Mammary epithelial cell (primary cell): Measurements from ENCODE around the gene SCN8A.

Source experiments
- EZH2 ChIP-seq: IDR thresholded peaks from 2 replicates; pipeline ENCODE4 v1.6.1; 2012; ENCODE audit warnings: low read length, inconsistent platforms, borderline replicate concordance
- TF ChIP-seq, protein P1 (sequence below), 2 donors: IDR thresholded peaks in 1 of 2; conservative IDR thresholded peaks in 1 of 2; 2 replicates each; pipeline ENCODE4 v1.5.1; 2011 to 2012; ENCODE audit warnings: inconsistent platforms in 2 of 2, low read length in 2 of 2, mild to moderate bottlenecking in 2 of 2, control low read depth in 1 of 2, low read depth in 1 of 2; ENCODE audit not compliant: insufficient read depth in 1 of 2; ENCODE audit errors: extremely low read depth in 1 of 2

DNA sequence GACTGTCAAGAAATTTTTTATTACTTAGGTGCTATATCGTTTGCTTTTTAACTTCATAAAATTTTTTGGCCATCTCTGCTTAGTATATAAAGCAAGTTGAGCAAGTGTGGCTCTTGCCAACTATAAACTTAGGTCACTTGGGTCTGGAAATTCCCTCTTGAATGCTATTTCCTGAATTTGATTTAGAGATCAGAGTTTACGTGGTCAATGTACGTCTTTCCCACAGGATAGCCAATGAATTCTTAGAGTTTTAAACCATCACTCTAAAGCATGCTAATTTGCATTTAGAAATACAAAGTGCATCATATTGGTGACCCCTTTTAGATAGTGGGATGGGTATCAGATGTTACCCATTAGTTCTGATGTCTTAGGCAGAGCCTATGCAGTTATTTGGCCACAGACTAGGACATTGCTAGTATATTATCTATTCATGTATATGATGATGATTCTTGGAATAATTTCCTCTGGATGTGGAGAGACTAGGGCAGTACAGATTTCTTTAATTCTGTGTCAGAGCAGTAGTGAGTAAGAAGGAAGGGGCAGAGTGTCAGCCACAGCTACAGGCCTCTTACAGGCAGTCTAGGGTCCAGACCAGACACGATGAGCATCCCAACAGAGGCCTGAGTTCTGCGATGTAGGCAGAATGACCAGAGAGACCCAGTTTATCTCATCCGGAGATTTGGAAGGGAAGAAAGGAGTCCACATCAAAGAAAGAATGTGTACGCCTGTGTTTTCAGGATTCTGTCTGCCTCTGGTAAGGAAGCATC lies 30.3 kb downstream of the SCN8A start:
- TF ChIP-seq, protein P1, sequence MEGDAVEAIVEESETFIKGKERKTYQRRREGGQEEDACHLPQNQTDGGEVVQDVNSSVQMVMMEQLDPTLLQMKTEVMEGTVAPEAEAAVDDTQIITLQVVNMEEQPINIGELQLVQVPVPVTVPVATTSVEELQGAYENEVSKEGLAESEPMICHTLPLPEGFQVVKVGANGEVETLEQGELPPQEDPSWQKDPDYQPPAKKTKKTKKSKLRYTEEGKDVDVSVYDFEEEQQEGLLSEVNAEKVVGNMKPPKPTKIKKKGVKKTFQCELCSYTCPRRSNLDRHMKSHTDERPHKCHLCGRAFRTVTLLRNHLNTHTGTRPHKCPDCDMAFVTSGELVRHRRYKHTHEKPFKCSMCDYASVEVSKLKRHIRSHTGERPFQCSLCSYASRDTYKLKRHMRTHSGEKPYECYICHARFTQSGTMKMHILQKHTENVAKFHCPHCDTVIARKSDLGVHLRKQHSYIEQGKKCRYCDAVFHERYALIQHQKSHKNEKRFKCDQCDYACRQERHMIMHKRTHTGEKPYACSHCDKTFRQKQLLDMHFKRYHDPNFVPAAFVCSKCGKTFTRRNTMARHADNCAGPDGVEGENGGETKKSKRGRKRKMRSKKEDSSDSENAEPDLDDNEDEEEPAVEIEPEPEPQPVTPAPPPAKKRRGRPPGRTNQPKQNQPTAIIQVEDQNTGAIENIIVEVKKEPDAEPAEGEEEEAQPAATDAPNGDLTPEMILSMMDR (conservative IDR thresholded peaks at IDR 0.05 in 1 of 2, IDR thresholded peaks at IDR 0.05 in 1 of 2; ENCODE audit: extremely low read depth in 1 of 2, insufficient read depth in 1 of 2, low read depth in 1 of 2, low read length in 2 of 2) = no peak
- no peak for TF ChIP-seq EZH2
